ENCODE measurements around the gene ATP2C2.

ATP2C2 gene

GRCh38 chr16:84406006-84406963 lies 37.9 kb downstream of the ATP2C2 start:
- no peak overlapping the region for H3K27ac Mint-ChIP-seq

GRCh38 chr16:84407588-84408313 lies 39.4 kb downstream of the ATP2C2 start:
- no peak overlapping the region for H3K4me3 Mint-ChIP-seq
- H3K27me3 Mint-ChIP-seq, result peaks cover 22% of the 10 kb centered on the region
- no peaks in the 10 kb centered on the region for H3K9me3 Mint-ChIP-seq
- intact Hi-C loops (cut with micrococcal nuclease), result no loop called here
- no peaks in the 10 kb centered on the region for H3K36me3 Mint-ChIP-seq (ENCODE audit: low read depth)
- H3K4me1 Mint-ChIP-seq (ENCODE audit: low read depth), result no peaks in the 10 kb centered on the region
- H3K27ac Mint-ChIP-seq, result no peak overlapping the region

More at GRCh38 chr16:84406006-84406963, 37.9 kb downstream of the ATP2C2 start:
- Mint-ChIP-seq H3K36me3 (ENCODE audit: low read depth) (no peaks in the 10 kb centered on the region), H3K9me3 (no peaks in the 10 kb centered on the region), H3K27me3 (peaks cover 29% of the 10 kb centered on the region), H3K4me3 (no peak overlapping the region), H3K4me1 (ENCODE audit: low read depth) (no peaks in the 10 kb centered on the region)
- intact Hi-C loops (cut with micrococcal nuclease), result no loop called here

- Mint-ChIP-seq H3K9me3 (no peaks in the 10 kb centered on the region), H3K27me3 (peaks cover 18% of the 10 kb centered on the region), H3K4me3 (no peak overlapping the region), H3K27ac (no peak overlapping the region), H3K36me3 (ENCODE audit: low read depth) (no peaks in the 10 kb centered on the region), H3K4me1 (ENCODE audit: low read depth) (no peaks in the 10 kb centered on the region)
- intact Hi-C loops (cut with micrococcal nuclease), result no loop called here
These were observed 40.0 kb downstream of the ATP2C2 start for GRCh38 chr16:84408314-84408690.

- Mint-ChIP-seq H3K4me3 (no peak overlapping the region), H3K9me3 (no peaks in the 10 kb centered on the region), H3K4me1 (ENCODE audit: low read depth) (no peaks in the 10 kb centered on the region), H3K27ac (no peak overlapping the region), H3K36me3 (ENCODE audit: low read depth) (no peaks in the 10 kb centered on the region), H3K27me3 (peaks cover 18% of the 10 kb centered on the region)
- intact Hi-C loops (cut with micrococcal nuclease), result no loop called here
These were observed 40.5 kb downstream of the ATP2C2 start for GRCh38 chr16:84408856-84409255.

DNA sequence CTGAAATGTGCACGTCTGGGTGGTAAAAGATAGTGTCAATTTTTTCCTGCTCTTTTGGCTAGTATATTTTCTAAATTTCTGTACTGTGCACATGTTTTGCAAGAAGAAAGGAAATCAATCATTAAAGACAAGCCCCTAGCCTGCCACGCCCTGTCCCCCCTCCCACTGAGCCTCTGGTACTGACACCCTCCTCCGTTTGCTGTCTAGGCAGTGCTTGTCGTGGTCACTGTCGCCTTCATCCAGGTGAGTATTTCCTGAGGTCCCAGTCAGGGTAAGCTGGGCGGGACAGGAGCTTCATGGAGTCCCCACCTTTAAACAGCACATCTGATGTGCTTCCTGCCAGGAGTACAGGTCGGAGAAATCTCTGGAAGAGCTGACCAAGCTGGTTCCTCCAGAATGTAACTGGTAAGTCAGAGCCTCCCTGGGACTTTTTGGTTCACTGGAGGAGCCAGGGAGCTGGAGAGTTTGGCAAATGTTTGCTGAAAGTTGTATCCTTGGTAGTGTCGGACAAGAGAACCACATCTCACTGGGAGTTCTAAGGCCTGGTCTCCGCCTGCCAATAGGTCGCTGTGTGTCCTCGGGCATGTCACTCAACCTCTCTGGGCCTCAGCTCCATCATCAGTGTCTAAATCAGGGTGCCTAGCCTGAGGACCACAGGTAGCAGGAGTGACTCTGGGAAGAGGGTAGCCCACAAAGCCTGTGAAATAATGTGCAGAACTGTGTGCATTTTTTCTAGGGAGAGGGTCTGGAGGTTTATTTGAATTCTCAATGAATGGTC lies 42.2 kb downstream of the ATP2C2 start:
- intact Hi-C loops (cut with micrococcal nuclease), result no loop called here
- Mint-ChIP-seq H3K9me3 (no peaks in the 10 kb centered on the region), H3K27me3 (peaks cover 21% of the 10 kb centered on the region), H3K36me3 (ENCODE audit: low read depth) (no peaks in the 10 kb centered on the region), H3K4me3 (no peak overlapping the region), H3K27ac (no peak overlapping the region), H3K4me1 (ENCODE audit: low read depth) (no peaks in the 10 kb centered on the region)

DNA sequence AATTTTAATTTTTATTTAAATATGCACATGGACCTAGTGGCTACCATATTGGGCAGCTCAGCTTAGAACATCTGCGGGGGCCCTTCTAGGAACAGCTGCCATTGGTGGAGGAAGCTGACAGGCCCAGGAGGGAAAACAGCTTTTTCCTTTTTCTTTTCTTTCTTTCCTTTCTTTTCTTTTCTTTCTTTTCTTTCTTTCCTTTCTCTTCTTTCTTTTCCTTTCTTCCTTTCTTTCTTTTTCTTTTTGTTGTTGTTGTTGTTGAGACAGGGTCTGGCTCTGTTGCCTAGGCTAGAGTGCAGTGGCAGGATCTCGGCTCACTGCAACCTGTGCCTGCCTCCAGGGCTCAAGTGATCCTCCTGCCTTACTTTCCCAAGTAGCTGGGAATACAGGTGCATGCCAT lies 43.4 kb downstream of the ATP2C2 start:
- no peaks in the 10 kb centered on the region for H3K4me1 Mint-ChIP-seq (ENCODE audit: low read depth)
- no peak overlapping the region for H3K27ac Mint-ChIP-seq
- intact Hi-C loops (cut with micrococcal nuclease), result no loop called here
- H3K9me3 Mint-ChIP-seq, result no peaks in the 10 kb centered on the region
- no peak overlapping the region for H3K4me3 Mint-ChIP-seq
- H3K27me3 Mint-ChIP-seq, result peaks cover 18% of the 10 kb centered on the region
- no peaks in the 10 kb centered on the region for H3K36me3 Mint-ChIP-seq (ENCODE audit: low read depth)

DNA sequence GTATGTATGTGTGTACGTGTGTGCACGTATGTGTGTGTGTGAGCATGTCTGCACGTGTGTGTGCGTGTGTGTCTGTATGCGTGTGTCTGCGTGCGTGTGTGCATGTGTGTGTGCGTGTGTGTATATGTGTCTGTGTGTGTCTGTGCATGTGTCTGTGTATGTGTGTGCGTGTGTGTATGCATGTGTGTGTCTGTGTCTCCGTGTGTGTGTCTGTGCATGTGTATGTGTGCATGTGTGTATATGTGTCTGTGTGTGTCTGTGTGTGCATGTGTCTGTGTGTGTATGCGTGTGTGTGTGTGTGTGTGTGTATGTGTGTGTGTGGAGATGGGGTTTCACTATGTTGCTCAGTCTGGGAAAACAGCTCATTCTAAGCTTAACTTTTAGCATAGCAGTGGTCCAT lies 43.9 kb downstream of the ATP2C2 start:
- no peaks in the 10 kb centered on the region for H3K36me3 Mint-ChIP-seq (ENCODE audit: low read depth)
- no peak overlapping the region for H3K27ac Mint-ChIP-seq
- intact Hi-C loops (cut with micrococcal nuclease), result no loop called here
- peaks cover 14% of the 10 kb centered on the region for H3K27me3 Mint-ChIP-seq
- H3K9me3 Mint-ChIP-seq, result no peaks in the 10 kb centered on the region
- no peak overlapping the region for H3K4me3 Mint-ChIP-seq
- H3K4me1 Mint-ChIP-seq (ENCODE audit: low read depth), result no peaks in the 10 kb centered on the region

DNA sequence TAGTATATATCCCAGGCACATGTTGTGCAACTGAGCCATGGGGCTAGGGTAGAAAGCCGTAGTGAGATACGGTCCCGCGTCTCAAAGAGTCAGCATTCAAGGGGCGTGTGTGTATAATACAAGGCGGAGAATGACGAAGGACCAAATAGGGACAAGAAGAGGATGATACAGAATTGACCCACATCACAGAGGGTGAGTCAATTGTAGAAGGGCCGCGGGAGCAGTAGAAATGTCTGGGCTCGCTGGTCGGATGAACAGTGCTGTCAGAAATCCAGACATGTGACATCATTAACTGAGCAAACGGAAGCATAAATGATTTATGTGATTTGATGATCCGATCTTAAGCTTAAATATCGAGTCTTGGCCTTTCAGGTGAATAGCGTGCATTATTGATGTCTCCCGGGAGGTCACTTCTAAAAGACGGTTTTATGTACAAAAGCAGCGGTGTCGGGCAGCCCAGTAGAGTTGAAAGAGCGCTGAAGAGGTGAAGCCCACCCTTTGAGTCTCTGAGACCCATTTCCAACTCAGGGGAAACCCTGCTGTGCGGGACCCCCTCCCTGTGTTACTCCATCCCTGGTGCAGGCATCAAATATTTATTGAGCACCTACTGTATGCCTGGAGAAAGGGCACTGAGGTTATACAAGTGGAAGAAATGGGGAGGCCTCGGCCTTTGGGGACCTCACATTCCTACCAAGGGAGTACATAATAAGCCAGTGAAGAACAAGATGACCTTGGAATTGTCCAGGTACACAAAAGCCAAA lies 45.1 kb downstream of the ATP2C2 start:
- Mint-ChIP-seq H3K27me3 (peaks cover 16% of the 10 kb centered on the region), H3K4me1 (ENCODE audit: low read depth) (no peaks in the 10 kb centered on the region), H3K9me3 (no peaks in the 10 kb centered on the region), H3K4me3 (no peak overlapping the region), H3K27ac (no peak overlapping the region), H3K36me3 (ENCODE audit: low read depth) (no peaks in the 10 kb centered on the region)
- intact Hi-C loops (cut with micrococcal nuclease), result no loop called here

- H3K36me3 Mint-ChIP-seq (ENCODE audit: low read depth), result no peaks in the 10 kb centered on the region
- H3K27me3 Mint-ChIP-seq, result peaks cover 19% of the 10 kb centered on the region
- H3K9me3 Mint-ChIP-seq, result no peaks in the 10 kb centered on the region
- no peak overlapping the region for H3K4me3 Mint-ChIP-seq
- no peaks in the 10 kb centered on the region for H3K4me1 Mint-ChIP-seq (ENCODE audit: low read depth)
- intact Hi-C loops (cut with micrococcal nuclease), result no loop called here
- H3K27ac Mint-ChIP-seq, result no peak overlapping the region
These were observed 46.5 kb downstream of the ATP2C2 start for GRCh38 chr16:84414789-84415326.

DNA sequence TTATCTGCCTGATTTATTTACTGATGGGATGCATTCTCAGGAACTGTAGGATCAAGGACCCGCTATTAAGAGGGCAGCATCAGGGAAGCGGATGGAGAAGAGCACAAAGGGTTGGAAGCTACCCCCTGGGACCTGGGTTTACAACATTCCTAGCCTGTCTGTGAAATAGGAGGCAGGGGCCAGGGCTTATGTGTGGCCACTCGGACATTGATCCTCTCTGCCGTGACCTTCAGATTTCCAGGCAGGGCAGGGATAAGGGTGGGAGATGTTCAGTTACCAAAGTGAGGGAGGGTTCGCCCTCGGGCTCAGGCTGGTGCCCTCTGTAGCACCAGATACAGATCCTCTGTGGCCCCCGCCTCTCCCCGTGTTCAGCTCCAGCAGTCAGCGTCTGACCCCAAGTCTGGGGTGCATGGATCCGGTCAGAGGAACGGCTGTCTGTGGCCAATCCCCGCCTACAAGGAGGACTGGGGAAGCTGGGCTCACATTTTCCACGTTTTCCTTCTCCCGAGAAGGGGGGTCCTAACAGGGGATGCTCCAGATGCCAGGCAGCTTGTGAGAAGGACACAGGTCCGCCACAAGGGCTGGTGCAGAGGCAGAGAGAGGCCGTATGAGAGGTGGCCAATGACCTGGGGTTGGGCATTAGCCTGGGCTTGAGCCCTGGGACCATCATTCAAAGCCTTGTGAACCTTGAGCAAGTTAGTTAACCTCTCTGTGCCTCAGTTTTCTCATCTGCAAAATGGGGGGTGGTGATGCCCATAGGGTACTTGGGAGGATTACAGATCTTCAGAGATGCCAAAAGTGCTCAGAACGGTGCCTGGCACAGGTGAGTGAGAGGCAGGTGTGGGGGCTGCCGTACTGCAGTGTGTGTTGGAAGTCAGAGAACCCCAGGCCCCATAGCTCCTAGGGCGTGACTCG lies 48.3 kb downstream of the ATP2C2 start:
- H3K9me3 Mint-ChIP-seq, result no peaks in the 10 kb centered on the region
- H3K4me3 Mint-ChIP-seq, result no peak overlapping the region
- intact Hi-C loops (cut with micrococcal nuclease), result no loop called here
- no peaks in the 10 kb centered on the region for H3K36me3 Mint-ChIP-seq (ENCODE audit: low read depth)
- peaks cover 5% of the 10 kb centered on the region for H3K4me1 Mint-ChIP-seq (ENCODE audit: low read depth)
- H3K27me3 Mint-ChIP-seq, result peaks cover 21% of the 10 kb centered on the region
- H3K27ac Mint-ChIP-seq, result no peak overlapping the region

- Mint-ChIP-seq H3K4me1 (ENCODE audit: low read depth) (peaks cover 5% of the 10 kb centered on the region), H3K27me3 (peaks cover 24% of the 10 kb centered on the region), H3K36me3 (ENCODE audit: low read depth) (no peaks in the 10 kb centered on the region), H3K4me3 (no peak overlapping the region), H3K9me3 (peaks cover 3% of the 10 kb centered on the region), H3K27ac (no peak overlapping the region)
- intact Hi-C loops (cut with micrococcal nuclease), result no loop called here
These were observed 49.9 kb downstream of the ATP2C2 start for GRCh38 chr16:84418056-84418849.

GRCh38 chr16:84419730-84420129 lies 51.4 kb downstream of the ATP2C2 start:
- Mint-ChIP-seq H3K27ac (no peak overlapping the region), H3K36me3 (ENCODE audit: low read depth) (no peaks in the 10 kb centered on the region)
- intact Hi-C loops (cut with micrococcal nuclease), result no loop called here

More at GRCh38 chr16:84419730-84420129, 51.4 kb downstream of the ATP2C2 start:
- Mint-ChIP-seq H3K9me3 (peaks cover 13% of the 10 kb centered on the region), H3K4me3 (no peak overlapping the region), H3K4me1 (ENCODE audit: low read depth) (peaks cover 5% of the 10 kb centered on the region), H3K27me3 (peaks cover 20% of the 10 kb centered on the region)

All from dendritic cell treated with granulocyte-macrophage colony-stimulating factor and Interleukin-4, amounts not matched to agents 40 ng/mL and 50 ng/mL, for 4 days (primary cell).